SW 1271 (cell line): ENCODE results near the gene MX2.
A peak's percentile ranks its signal among the peaks of the same experiment; 100 is the strongest.
"Not testable (repeated sequence)": the region's sequence is repeated elsewhere in the genome, so short reads cannot be mapped to it uniquely, and the experiment has no call there.

Experiments
- DNase-seq, 2 experiments: peaks; one replicate each; lab custom pipeline; 2025; lab: John Stamatoyannopoulos, UW

The MX2 gene

DNA sequence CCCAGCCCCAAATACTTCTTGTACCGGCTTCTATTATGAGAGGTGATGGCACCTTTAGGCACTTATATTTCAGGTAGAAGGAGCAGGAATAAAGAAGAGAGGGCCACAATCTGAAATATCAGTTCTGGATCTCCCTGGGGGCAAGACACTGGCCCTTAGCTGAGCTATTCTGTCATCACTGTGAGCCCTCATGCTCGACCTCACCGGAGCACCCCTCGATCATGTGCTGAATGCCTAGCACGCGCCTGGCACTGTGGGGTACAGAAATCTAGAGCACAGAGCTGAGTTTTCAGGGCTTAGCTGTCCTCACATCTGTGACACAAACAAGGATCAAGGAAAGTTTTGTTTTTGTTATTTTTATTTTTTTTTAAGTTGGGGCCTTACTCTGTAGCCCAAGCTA is 56.6 kb downstream of the MX2 start:
- no peak for DNase-seq

DNA sequence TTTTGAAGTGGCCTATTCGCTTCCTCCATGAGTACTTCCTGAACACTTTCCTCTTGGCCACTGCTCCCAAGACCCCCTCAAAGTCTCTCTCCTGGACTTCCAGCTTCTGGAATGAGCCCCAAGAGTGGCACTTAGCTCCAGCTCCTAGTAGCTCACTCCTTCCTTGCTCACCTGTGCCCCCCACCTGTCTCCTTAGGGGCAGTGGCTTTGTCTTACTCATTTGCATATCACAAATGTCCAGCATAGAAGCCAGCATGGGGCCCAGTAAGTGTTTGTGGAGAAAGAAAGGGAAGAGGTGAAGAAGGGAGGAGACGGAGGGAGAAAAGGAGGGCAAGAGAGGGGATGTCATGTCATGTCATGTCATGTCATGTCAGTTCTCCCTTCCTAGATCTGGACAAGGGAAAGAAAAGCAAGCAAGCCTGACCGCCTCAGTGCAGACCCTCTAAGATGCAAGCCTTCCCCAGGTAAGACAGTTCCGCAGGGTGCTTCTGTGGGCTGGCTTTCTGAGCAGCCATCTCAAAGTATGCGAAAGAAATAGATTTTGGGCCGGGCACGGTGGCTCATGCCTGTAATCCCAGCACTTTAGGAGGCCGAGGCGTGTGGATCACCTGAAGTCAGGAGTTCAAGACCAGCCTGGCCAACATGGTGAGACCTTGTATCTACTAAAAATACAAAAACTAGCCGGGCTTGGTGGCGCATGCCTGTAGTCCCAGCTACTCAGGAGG is 57.3 kb downstream of the MX2 start:
- no peak for DNase-seq

DNA sequence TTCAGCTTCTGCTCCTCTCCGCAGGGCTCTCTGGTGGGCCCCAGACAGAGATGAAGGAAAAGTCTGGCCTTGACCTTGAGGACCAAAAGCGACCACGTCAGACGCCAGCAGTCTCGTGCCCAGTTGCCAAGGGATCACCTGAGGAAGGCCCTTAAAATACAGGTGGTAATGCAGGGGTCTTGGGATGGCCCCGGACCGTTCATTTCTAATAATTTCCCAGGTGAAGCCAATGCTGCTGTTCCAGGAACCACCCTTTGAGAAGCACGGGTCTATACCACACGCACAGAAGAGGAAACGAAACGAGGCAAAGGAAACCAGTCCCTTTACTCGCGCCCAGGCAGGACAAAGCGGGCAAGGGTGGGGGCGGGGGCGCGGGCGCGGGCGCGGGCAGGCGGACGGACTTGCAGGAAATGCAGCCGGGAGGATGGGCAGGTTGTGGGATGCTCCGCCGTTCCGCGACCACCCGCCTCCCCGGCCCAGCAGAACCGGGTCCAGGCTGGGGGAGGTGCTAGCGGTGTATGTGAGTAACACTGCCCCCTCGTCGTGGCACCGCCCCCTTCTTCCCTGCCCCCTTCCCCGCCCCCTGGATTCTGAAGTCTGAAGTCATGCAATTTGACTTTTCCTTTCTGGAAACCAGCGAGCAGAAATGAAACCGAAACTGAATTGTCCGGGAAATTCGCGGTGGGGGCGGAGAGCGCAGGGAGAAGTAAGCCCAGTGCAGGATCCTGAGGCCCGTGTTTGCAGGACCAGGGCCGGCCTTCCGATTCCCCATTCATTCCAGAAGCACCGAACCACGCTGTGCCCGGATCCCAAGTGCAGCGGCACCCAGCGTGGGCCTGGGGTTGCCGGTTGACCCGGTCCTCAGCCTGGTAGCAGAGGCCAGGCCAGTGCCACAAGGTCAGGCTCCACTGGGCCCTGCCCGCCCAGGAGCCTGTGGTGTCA is 58.4 kb downstream of the MX2 start:
- peak; percentile 39 to 65 for DNase-seq

DNA sequence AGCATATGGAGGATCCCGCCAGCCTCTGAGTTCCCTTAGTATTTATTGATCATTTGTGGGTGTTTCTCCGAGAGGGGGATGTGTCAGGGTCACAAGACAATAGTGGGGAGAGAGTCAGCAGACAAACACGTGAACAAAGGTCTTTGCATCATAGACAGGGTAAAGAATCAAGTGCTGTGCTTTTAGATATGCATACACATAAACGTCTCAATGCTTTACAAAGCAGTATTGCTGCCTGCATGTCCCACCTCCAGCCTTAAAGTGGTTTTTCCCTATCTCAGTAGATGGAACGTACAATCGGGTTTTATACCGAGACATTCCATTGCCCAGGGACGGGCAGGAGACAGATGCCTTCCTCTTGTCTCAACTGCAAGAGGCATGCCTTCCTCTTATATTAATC is 59.2 kb downstream of the MX2 start:
- DNase-seq: not testable (repeated sequence)

DNA sequence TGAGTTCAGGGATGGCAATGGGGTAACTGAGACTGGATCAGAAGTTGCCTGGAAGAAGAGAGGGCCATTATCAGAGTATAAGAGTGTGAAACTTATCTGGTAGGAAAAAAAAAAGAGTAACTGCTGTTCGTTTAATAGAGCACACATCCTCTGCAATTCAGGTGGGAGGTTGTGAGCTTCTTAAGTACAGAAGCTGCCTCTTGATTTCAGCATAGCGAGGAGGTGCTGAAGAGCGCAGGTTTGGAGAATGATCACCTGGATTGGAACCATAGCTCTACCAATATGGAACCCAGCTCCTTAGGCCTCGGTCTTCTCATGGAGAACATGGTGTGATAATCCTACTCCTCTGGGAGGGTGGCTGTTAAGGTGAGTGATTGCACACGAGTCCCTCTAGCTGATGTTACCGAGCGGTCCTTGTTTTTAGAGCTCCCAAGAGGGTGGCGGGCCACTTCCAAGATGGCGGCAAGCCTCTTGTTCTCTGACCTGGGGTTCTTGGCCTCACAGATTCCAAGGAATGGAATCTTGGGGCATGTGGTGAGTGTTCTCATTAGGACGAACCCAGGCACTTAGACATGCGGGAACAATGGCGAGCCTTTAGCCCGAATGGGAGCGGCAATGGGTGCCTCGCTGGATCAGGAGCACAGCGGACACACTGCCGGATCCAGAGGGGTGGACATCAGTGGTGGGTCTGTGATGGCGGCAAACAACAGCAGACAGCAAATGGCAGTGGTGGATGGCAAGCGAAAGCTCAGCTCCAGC is 60.9 kb downstream of the MX2 start:
- DNase-seq: no peak

DNA sequence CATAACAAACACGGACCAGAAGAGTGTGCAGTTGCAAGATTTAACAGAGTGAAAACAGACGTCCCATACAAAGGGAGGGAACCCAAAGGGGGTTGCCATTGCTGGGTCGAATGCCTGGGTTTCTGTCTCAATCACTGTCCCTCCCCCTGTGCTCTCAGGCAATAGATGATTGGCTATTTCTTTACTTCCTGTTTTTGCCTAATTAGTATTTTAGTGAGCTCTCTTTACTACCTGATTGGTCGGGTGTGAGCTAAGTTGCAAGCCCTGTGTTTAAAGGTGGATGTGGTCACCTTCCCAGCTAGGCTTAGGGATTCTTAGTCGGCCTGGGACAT is 61.4 kb downstream of the MX2 start:
- DNase-seq: not testable (repeated sequence)

DNA sequence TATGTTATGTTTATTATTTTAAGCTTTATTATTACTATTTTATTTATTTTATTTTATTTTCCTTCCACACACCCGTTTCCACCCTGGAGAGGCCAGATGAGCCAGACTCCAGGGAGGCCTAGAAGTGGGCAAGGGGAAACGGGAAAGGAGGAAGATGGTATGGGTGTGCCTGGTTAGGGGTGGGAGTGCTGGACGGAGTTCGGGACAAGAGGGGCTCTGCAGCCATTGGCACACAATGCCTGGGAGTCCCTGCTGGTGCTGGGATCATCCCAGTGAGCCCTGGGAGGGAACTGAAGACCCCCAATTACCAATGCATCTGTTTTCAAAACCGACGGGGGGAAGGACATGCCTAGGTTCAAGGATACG is 63.7 kb downstream of the MX2 start:
- no peak for DNase-seq

DNA sequence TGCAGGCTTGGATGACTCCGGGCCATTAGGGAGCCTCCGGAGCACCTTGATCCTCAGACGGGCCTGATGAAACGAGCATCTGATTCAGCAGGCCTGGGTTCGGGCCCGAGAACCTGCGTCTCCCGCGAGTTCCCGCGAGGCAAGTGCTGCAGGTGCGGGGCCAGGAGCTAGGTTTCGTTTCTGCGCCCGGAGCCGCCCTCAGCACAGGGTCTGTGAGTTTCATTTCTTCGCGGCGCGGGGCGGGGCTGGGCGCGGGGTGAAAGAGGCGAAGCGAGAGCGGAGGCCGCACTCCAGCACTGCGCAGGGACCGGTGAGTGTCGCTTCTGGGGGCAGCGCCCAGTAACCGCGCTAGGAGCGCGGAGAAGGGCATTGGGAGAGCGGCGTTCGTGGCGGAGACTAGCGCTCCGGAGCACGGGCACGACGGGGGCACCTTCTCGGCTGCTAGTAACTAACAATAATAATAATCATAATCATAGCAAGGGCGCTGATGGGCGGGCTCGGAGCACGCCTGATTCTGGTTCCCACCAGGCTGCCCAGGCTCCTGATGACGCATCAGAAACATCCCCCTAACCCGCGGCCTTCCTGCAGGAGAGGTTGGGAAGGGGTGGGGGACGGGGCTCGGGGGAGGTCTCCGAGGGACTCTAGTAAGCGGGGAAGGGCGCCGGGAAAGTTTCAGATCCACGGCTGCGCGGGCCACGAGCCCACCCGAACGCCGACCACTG is 64.3 kb downstream of the MX2 start, which contains the start of gene MX1:
TSS of gene MX1 (plus strand) at position 286 of the 722 bp plus-strand sequence. CDS start 5,832 bp downstream, outside the sequence.
- no peak for DNase-seq

DNA sequence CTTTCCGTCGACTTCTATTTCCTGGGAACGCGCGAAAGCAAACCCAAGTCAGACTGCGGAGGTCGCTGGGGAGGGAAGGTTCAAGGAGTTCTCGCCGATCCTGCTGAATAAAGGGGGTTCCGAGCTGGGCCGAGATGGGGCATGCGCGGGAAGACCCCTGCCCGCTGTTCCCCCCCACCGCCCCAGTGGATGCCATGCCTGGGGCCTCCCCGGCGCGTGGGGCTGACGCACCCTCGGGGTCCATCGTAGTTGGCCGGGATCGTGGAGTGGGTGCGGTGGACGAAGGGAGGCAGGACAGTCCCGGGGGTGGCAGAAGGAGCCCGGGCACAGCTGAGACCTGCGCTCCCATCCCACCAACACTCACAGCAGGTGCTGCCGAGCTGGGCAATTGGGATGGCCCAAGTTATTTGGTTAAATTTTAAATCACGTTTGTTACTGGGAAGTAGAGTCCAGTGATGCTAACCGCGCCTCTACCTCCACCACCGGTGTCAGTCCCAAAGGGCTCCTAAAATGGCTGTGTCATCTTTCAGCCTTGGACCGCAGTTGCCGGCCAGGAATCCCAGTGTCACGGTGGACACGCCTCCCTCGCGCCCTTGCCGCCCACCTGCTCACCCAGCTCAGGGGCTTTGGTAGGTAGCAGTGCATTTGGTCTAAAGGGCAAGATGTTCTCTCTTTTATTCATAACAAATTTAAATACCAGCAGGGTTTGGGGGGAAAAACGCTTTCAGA is 65.0 kb downstream of the MX2 start:
- no peak for DNase-seq

DNA sequence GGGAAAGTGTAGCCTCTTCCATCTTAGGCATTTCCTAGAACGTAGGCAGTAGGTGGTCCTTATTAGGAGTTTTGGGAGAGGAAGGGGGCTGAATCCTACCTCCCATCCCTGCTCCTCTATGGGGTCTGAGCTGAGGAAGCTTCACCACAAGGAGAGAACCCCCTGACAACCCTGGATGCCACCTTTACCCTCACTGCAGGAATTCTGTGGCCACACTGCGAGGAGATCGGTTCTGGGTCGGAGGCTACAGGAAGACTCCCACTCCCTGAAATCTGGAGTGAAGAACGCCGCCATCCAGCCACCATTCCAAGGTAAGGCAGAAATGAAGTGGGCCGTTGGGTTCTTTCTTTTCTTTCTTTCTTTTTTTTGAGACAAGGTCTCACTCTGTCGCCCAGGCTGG is 65.7 kb downstream of the MX2 start:
- no peak for DNase-seq

DNA sequence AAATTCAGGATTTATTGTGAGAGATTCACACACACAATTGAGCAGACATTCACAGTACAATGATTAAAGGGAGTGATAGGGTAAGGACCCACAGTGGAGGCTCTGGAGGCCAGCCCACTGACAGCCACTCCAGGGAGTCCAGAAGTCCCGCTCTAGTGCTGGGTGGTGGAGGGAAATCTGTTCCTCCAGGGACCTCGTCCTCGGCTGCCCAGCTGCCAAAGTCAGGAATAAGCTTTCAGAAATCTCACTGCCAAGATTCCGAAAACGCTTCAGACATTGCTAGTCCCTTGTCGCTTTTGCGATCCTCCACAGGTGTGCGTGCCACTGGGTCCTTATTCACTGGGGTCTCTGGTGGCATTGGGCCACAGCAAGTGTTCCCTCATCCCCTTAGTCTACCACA is 66.5 kb downstream of the MX2 start:
- DNase-seq: no peak

DNA sequence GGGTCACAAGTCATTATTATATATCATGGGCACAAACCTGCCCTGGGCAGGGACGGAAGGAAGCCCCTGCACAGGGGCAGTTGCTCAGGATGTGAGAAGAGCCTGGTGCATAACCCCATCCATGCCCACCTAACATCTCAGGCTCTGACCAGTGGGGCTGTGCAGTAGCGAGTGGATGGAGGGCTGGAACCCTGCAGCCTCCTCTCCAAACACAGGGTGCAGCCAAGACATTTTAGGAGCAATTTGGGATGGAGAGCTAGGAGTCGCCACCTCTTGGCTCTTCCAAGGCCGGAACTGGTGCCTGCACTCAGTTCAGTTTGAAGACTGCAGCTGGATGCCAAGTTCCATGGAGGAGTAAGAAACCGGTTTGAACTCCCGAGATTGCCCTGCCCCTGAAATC is 67.0 kb downstream of the MX2 start:
- DNase-seq: no peak

DNA sequence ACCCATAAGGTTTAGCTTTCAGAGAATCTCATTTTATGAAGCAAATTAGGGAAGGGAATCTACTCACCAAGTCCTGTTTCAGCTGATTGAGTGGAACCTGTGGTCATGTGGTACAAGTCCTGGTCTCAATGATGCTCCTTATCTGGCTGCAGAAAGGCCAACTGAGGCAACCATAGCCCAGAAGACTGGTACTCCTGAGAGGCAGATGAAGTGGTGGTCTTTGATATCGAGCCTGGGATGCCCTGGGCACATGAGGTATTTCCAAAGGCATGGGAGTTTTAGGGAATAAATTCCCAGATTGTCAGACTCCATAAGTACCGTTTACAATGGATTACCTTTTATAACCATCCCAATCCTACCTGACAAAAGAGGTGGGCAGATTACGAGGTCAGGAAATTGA is 67.5 kb downstream of the MX2 start:
- no peak for DNase-seq

DNA sequence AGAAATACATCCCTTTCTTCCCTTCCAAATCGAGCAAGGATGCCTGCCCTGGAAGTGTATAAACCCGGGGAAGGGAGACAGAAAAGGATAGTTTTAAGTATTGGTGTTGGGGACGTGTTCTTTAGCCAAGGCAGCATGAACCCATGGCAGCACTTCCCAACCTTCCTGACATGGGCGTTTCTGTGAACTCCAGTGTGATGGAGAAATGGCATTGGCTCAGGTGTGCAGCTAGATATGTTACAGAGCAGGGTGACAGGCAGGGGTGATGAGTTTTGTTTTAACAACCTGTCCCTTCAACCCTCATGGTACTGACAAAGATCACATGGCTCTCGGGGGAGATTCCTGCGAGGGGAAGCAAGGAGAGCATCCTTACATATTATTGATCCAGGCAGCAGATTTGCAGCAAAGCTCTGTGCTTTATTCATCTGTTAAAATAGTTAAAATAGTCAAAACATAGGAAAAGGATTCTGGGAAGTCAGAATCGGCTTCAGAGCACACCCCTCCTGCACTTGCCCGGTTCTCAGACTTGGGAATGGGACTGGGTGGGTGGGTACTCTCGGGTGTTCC is 68.2 kb downstream of the MX2 start:
- no peak for DNase-seq

DNA sequence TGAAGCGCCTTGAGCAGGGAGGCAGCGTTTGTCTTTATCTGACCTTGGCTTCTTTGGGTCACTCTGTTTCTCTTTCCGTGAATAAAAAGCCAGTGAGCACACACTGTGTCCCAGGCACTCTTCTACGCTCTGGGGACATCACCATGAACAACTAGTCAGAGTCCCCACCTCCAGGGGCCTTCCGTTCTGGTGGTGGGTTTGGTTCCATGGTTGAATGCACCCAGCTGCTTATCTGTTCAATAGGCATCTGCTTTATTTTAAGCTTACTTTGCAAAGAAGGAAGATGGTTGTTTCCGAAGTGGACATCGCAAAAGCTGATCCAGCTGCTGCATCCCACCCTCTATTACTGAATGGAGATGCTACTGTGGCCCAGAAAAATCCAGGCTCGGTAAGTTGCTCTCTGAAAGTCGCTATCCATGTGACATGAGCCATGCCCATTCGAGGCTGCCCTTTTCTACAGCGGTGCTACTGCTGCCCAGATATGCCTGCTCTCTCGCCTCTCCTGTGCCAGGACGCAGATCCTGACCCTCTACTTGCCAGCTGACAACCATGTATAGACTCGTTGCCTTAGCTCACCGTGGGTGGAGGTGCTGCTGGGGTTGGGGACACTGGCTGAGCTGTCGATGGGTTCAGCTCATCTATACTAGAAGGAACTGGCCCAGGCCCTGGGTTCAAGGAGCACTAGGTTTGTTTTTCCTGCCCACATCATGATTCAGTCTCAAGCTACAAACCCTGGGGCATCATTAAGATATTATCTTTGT is 70.1 kb downstream of the MX2 start:
- no peak for DNase-seq

DNA sequence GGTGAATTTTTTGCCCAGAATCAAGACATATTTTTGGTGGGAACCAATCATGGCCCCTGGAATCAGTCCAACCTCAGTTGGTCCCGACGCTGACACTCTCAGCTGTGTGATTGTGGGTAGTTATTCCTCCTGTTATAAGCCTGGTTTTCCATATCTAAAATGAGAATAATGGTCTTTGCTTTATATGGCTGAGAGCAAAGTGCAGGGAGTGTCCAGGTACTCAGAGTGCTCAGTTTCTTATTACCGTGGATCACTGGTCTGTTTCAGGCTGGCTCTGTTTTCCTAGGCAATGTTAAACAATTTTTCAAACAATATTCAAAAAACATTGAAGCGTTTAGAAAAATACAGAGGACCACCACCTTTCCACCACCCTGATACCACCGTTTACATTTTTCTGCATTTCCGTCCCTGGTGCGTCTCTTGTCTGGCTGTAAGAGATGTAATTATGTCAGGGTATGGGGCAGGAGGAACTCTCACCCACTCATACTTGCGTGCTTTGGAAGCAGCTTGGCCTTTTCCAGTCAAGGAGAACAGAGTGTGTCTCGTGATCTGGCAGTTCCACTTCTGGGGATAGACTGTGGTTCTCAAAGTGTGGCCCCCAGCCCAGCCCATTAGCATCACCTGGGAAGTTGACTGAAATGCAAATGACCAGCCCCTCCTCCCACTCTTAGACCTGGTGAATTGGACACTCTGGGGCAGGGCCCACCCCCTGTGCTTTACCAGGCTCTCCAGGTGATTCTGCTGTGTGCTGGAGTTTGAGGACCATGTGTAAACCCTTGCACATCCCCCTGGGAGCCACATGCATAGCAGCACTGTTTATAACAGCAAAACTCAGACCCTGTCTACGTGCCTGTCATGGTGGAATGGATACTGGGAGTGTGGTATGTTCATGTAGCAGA is 71.0 kb downstream of the MX2 start:
- DNase-seq: no peak

DNA sequence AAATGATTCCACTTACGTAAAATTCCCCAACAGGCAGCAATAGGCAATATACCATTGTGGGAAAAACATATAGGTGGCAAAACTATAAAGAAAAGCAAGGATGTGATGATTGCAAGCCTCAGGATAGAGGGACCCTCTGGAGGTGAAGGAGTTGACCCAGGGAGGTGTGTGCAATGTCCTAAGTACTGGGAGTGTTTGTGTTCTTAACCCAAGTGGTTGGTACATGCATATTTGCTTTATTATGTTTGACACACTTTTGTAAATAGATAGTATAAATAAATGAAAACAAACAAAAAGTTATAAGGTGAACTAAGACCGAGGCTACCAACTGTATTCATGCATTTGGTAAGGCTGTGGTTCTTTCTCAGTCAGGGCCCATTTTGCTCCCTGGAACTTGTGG is 71.7 kb downstream of the MX2 start:
- DNase-seq: no peak

DNA sequence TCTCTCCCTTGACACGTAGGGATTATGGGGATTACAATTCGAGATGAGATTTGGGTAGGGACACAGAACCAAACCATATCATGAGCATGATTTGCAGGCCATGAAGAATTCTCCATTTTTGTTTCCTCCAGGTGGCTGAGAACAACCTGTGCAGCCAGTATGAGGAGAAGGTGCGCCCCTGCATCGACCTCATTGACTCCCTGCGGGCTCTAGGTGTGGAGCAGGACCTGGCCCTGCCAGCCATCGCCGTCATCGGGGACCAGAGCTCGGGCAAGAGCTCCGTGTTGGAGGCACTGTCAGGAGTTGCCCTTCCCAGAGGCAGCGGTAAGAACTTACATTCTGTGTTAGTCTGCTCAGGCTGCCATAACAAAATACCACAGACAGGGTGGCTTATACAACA is 73.9 kb downstream of the MX2 start:
- no peak for DNase-seq

DNA sequence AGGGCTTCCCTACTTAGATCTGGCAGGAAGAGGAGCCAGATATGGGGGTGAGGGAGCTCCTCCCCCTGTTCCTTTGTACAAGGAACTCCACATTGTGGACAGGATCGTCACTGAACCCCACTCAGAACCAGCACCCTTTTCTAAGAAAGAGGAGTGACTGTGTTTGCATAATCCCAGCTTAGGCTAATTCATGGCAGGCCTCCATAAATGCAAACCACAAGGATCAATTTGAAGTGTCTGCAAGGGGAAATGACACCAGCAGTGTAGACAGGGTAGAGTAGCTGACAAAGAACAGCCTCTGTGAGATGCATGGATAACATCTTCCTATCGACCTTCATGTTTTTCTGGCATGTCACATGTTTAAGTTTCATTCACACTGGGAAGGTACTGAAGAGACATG is 75.9 kb downstream of the MX2 start:
- DNase-seq: no peak
